ENCODE results near the gene NDUFAF7. TPM values are rescaled to one million over a fixed set of nuclear protein-coding genes. Genes with fewer than 3 reads are reported as not detected.
A peak's percentile ranks its signal among the peaks of the same experiment; 100 is the strongest.
"Not testable (repeated sequence)": the region's sequence is repeated elsewhere in the genome, so short reads cannot be mapped to it uniquely, and the experiment has no call there.

Gene NDUFAF7
- total RNA-seq, 1 experiment from 2014 or later: 103 TPM

- H3K27ac Mint-ChIP-seq: peak overlapping the region in 2 of 3 experiments; percentile 0 to 5; a peak in 5 of 7 replicates
- H3K4me3 Mint-ChIP-seq: no peak overlapping the region
- Histone ChIP-seq H2BK5ac (ENCODE audit: insufficient read length, low read length) (no peak overlapping the region), H3K23ac (ENCODE audit: insufficient read length, low read depth, low read length) (no peak overlapping the region), H3K27me3 (ENCODE audit: insufficient read depth, low read length) (no peaks in the 10 kb centered on the region), H2BK20ac (ENCODE audit: low read depth, low read length, poor library complexity, severe bottlenecking) (no peak overlapping the region), H3K79me2 (ENCODE audit: insufficient read depth, low read length) (no peaks in the 10 kb centered on the region), H4K91ac (ENCODE audit: insufficient read length, low read depth, low read length) (no peak overlapping the region), H3K18ac (ENCODE audit: insufficient read length, low read depth, low read length) (no peak overlapping the region), H2AK5ac (ENCODE audit: insufficient read length, low read length) (no peak overlapping the region), H3T11ph (ENCODE audit: low read length) (no peak overlapping the region), H3K4me1 (ENCODE audit: insufficient read depth, low read length) (no peaks in the 10 kb centered on the region), H3K23me2 (ENCODE audit: insufficient read length, low read depth, low read length, poor library complexity, severe bottlenecking) (no peaks in the 10 kb centered on the region), H4K8ac (replicated peaks; ENCODE audit: insufficient read length, low read depth, low read length) (no peak overlapping the region), H3K79me1 (ENCODE audit: insufficient read depth, low read depth, low read length, poor library complexity, severe bottlenecking) (no peaks in the 10 kb centered on the region), H2BK15ac (ENCODE audit: low read depth, low read length) (no peak overlapping the region), H3K56ac (ENCODE audit: insufficient read length, low read depth, low read length) (no peak overlapping the region), H2AFZ (ENCODE audit: low read length) (no peak overlapping the region), H4K20me1 (ENCODE audit: control insufficient read depth, insufficient read depth, insufficient read length) (no peaks in the 10 kb centered on the region), H2BK12ac (ENCODE audit: insufficient read length, low read depth, low read length) (no peak overlapping the region), H2BK120ac (ENCODE audit: low read depth, low read length, poor library complexity, severe bottlenecking) (no peak overlapping the region), H4K5ac (ENCODE audit: insufficient read length, low read depth, low read length) (no peak overlapping the region), H3K14ac (ENCODE audit: insufficient read depth, low read length) (no peak overlapping the region), H3K9me3 (ENCODE audit: control insufficient read depth, low read depth, low read length) (no peaks in the 10 kb centered on the region), H3K27ac (ENCODE audit: insufficient read length, low read depth, low read length) (no peak overlapping the region), H3K9ac (ENCODE audit: extremely low read depth, insufficient read length, low read length) (no peak overlapping the region), H3K4ac (ENCODE audit: low read depth, low read length) (no peak overlapping the region), H3K4me2 (ENCODE audit: insufficient read depth, insufficient read length, low read length) (no peak overlapping the region)
- H3K27me3 Mint-ChIP-seq (ENCODE audit: low read depth): no peaks in the 10 kb centered on the region
- H3K36me3 Mint-ChIP-seq (ENCODE audit: insufficient read depth in 1 of 3, low read depth in 3 of 3): peaks cover 11 to 44% (median 40%) of the 10 kb centered on the region in 3 experiments
- no peak for TF ChIP-seq CTCF (conservative IDR thresholded peaks at IDR 0.05)
- DNase-seq: no peak
- no peaks in the 10 kb centered on the region for H3K9me3 Mint-ChIP-seq
- 0 out of 4 replicates have a peak, but pooled peaks cover 0 to 2% of the 10 kb centered on the region in 2 experiments for H3K4me1 Mint-ChIP-seq
- no CpG with 5 or more reads among the region's 2 CpGs for WGBS (ENCODE audit: extremely low coverage, insufficient read length, low lambda C conversion rate)
Measured at GRCh38 chr2:37291680-37292079, 60.2 kb downstream of the NDUFAF7 start.

- not testable (repeated sequence) for H2BK12ac ChIP-seq (ENCODE audit: insufficient read length, low read depth, low read length)
- peaks cover 7 to 28% (median 21%) of the 10 kb centered on the region in 3 experiments; a peak in 6 of 7 replicates for H3K36me3 Mint-ChIP-seq (ENCODE audit: insufficient read depth in 1 of 3, low read depth in 3 of 3)
- WGBS (ENCODE audit: extremely low coverage, insufficient read length, low lambda C conversion rate): no CpG with 5 or more reads among the region's 2 CpGs
Measured at GRCh38 chr2:37294858-37295257, 63.4 kb downstream of the NDUFAF7 start.

More at GRCh38 chr2:37294858-37295257, 63.4 kb downstream of the NDUFAF7 start:
- H3K18ac ChIP-seq (ENCODE audit: insufficient read length, low read depth, low read length); H3K9me3 Mint-ChIP-seq; H4K8ac ChIP-seq (replicated peaks; ENCODE audit: insufficient read length, low read depth, low read length); H3K4me2 ChIP-seq (ENCODE audit: insufficient read depth, insufficient read length, low read length); H4K91ac ChIP-seq (ENCODE audit: insufficient read length, low read depth, low read length); H2AFZ ChIP-seq (ENCODE audit: low read length); H2BK120ac ChIP-seq (ENCODE audit: low read depth, low read length, poor library complexity, severe bottlenecking); H3K23me2 ChIP-seq (ENCODE audit: insufficient read length, low read depth, low read length, poor library complexity, severe bottlenecking); DNase-seq; H4K20me1 ChIP-seq (ENCODE audit: control insufficient read depth, insufficient read depth, insufficient read length); H2AK5ac ChIP-seq (ENCODE audit: insufficient read length, low read length); H3K27me3 ChIP-seq (ENCODE audit: insufficient read depth, low read length); H2BK15ac ChIP-seq (ENCODE audit: low read depth, low read length); H4K5ac ChIP-seq (ENCODE audit: insufficient read length, low read depth, low read length); H2BK5ac ChIP-seq (ENCODE audit: insufficient read length, low read length); H3K4ac ChIP-seq (ENCODE audit: low read depth, low read length); H3K23ac ChIP-seq (ENCODE audit: insufficient read length, low read depth, low read length); H3K27me3 Mint-ChIP-seq (ENCODE audit: low read depth); H2BK20ac ChIP-seq (ENCODE audit: low read depth, low read length, poor library complexity, severe bottlenecking); H3K9me3 ChIP-seq (ENCODE audit: control insufficient read depth, low read depth, low read length); H3K4me1 ChIP-seq (ENCODE audit: insufficient read depth, low read length); H3K79me1 ChIP-seq (ENCODE audit: insufficient read depth, low read depth, low read length, poor library complexity, severe bottlenecking); H3K79me2 ChIP-seq (ENCODE audit: insufficient read depth, low read length); H3T11ph ChIP-seq (ENCODE audit: low read length); H3K27ac ChIP-seq (ENCODE audit: insufficient read length, low read depth, low read length); H3K9ac ChIP-seq (ENCODE audit: extremely low read depth, insufficient read length, low read length); H3K56ac ChIP-seq (ENCODE audit: insufficient read length, low read depth, low read length); H3K4me3 Mint-ChIP-seq; H3K14ac ChIP-seq (ENCODE audit: insufficient read depth, low read length): not testable (repeated sequence)
- Mint-ChIP-seq H3K4me1 (peaks cover 8 to 13% of the 10 kb centered on the region in 2 experiments; a peak in 3 of 4 replicates), H3K27ac (peak overlapping the region in 1 of 3 experiments; percentile 33; a peak in 2 of 7 replicates)

All from H9 (cell line).